IPS DF 19.7 (cell line): ENCODE data around the gene LCN10.

Source experiments
- DNase-seq: peaks from one replicate; pipeline ENCODE4 v3.0.0-alpha.2; 2013; ENCODE audit warnings: low read depth, low spot score

The LCN10 gene

DNA sequence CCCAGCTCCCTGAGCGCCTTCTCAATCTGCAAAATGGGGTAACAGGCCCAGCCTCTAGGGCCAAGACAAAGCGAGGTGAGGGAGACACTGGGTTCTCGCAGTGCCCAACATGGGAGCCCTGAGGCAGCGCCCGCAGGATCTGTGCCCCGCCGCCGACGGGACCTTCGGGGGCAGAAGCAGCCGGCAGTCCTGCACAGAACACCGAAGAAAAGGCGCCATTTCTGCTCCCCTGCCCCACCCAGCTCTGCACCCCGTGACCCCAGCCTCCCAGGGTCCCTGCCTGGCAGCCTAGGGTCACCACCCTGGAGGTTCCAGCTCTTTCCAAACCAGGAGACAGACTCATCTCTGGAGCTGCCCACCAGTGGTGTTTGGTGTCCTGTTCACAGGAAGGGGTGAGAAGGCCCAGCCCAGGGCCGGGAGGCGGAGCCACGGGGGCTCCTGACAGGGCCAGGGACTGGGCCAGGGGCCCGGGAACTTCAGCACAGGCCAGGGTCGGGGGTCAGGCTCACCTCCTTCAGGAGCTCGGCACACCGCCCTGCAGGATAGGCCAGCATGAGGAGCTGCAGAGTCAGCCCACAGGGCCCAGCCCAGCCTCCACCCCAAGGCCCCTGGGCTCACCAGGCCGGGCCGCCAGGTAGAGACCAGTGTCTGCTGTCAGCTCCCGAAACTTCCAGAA, 12.0 kb upstream of the LCN10 start:
- no peak for DNase-seq

DNA sequence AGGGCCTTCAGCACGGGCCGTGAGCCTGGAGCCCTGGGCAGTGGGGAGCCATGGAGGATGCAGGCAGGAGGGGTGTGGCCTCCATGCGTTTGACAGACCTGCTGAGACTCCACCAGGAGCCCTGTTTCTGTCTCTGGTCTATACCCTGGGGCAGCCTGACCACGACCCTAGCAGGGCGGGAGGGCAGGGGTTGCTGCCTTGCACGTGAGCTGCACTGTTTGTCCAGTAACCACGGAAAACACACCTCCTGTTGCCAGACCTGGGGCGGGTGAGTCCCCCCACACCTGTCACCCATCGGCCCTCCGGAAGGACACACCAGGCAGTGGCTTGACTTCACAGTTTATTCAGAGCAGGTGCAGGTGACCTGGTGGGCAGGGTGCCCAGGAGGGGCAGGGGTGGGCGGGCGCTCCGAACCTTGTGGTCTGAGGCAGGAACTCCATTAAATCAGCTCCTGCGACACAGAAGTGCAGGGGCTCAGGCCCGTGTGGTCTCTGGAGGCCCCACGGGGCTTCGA, 11.4 kb upstream of the LCN10 start:
- no peak for DNase-seq

DNA sequence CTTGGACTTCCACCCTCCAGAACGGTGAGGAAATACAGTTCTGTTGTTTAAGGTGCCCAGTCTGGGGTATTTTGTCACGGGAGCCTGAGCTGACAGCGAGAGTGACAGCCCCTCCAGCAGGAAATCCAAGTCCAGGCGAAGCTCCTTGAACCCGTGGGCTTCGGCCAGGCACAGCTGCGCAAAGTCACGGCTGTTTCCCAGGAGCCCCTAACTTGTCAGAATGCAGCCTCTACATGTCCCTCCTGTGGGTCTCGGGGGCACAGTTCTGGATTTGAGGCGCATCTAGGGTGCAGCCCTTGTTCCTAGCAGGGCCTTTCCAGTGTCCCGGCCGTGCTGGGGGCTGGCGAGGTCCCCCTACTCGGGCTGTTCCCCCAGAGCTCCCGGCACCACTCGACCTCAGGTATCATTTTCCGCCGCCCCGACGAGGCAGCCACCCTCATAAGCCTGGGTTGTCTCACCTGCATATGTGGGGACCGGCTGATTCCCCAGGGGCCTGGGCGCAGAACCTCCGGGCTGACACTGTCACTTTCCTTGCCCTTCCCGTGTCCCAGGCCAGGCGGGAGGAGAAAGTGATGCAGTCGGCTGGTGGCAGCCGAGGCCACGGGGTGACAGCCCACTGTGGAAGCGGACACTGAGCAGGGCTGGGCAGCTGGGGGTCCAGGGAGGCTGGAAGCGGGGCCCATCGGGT, 10.8 kb upstream of the LCN10 start:
- DNase-seq: no peak

DNA sequence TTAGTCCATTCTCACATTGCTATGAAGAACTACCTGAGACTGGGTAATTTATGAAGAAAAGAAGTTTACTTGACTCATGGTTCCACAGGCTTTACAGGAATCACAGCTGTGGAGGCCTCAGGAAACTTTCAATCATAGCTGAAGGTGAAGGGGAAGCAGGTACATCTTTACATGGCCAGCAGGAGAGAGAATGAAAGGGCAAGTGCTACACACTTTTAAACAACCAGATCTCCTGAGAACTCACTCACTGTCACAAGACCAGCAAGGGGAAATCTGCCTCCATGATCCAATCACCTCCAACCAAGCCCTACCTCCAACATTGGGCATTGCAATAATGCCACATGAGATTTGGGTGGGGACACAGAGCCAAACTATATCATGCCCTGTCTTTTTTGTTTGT, 9.1 kb upstream of the LCN10 start:
- no peak for DNase-seq

DNA sequence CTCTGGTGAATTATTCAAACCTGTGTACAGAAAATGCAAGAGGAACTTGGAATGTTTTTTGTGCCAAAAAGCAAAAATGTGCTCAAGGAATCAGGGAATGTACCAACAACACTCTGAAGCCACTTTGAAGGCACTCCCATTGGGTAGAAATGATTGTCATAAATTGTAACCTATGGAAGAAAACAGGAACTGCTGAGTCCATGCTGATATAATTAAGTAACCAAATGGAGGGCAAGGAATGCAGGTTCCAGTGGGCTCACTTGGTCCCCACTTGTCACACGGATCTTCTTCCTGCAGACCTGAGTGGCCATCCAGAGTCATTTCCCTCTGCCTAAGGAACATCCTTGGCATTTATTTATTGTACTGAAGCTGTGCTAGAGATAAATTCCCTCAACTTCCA, 8.5 kb upstream of the LCN10 start:
- no peak for DNase-seq

DNA sequence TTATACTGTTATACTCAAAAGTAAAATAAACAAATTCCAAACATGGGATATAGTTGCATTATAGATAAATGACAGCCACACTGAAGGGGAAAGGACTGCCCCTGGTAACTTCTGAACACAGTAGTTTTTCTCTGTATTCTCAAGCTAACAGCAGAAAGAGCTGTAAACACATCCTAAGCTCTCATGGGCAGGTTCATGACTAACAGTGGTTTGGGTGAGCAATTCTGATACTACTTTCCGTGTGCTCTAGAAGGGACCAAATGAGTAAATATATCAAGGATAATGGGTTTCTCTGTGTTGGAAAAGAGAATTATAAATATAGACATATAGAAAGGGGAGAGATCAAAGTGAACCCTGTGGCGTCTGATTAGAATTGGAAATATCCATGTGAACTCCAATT, 7.8 kb upstream of the LCN10 start:
- DNase-seq: no peak

DNA sequence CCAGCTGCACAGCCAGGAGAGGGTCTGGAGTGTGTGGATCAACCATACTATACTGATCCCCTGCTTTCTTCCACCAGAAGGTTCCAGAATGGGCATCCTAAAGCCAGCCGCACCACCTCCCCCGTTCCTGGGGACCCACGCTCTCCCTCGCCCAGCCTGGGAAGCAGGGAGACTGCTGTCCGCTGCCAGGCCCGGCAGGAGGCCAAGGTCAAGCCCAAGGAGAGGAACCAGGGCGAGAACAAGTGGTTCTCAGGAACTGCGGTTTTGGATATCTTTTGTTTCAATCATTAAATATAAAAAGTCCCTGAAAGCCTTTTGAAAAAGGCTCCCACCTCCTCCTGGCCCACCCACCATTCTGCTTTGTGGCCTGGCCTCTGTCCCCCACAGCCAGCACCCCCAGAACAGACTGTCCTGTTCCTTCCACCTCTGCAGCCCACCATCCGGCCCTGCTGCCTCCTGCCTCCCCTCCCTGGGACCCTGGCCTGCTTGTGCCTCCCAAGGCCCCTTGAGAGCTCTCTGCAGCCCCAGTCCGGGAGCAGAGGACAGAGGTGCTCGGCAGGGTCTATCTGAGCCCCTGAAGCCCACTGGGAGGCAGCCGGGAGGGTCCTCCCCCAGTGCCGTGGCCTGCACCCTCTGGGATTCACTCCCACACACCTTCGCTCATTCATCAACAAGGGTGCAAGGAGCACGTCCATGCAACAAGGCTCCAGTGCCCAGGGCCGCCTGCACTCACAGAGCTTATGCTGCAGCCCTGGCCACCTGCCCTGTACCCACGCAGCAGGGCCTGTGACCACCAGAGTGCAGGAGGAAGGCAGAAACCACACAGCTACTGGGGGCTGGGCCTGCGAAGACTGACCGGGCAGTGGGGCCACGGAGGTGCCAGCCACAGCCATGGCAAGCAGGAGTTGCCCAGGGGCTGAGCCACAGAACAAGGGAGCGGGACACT, 6.2 kb upstream of the LCN10 start:
- no peak for DNase-seq

DNA sequence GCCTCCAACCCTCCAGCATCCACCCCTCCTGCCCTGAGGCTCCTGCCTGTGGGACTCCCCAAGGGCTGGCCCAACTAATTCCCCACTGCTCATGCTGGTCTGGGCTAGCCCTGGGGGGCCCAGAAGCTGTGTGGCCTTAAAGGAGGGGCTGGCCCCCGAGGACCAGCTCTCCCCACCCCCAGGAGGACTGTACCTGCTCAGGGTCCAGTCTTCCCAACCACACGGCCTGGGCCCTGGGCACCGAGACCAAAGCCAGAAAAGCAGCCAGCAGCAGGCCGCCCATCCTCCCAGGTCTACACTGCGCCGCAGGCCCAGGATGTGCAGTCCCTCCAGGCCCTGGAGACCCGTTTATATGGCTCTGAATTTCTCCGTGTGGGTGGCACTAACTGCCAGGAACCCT, 5.5 kb upstream of the LCN10 start, which contains the start of gene LCN6:
LCN6 (minus strand) TSS at position 325 of the 400 bp plus-strand sequence; CDS start at position 283, 42 bp downstream.
- DNase-seq: no peak

DNA sequence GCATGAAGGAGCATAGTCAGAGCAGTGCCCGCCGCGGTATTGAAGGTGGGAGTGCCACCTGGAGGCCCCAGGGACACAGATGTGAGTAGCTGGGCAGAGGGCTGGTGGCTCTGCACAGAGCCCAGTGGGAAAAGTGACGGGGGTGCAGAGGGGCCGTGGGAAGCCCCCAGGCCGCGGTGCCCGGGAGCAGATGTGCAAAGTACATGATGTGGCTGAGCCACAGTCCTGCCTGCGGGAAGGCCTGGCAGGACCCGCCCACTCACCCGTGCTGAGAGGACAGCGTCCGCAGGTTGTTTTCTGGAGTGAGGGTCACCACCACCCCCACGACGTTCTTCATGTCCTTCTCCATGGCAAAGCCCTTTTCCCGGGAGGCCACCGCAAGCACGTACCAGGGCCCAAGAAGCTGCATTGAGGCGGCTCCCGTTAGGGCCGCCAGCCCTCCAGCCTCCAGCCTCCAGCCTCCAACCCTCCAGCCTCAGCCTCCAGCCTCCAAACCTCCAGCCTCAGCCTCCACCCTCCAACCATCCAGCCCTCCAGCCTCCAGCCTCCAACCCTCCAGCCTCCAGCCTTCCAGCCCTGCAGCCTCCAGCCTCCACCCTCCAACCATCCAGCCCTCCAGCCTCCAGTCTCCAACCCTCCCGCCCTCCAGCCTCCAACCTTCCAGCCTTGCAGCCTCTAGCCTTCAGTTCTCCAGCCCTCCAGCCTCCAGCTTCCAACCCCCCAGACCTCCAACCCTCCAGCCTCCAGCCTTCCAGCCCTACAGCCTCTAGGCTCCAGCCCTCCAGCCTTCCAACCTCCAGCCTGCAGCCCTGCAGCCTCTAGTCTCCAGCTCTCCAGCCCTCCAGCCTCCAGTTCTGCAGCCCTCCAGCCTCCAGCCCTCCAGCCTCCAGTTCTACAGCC, 4.7 kb upstream of the LCN10 start:
- DNase-seq: no peak

DNA sequence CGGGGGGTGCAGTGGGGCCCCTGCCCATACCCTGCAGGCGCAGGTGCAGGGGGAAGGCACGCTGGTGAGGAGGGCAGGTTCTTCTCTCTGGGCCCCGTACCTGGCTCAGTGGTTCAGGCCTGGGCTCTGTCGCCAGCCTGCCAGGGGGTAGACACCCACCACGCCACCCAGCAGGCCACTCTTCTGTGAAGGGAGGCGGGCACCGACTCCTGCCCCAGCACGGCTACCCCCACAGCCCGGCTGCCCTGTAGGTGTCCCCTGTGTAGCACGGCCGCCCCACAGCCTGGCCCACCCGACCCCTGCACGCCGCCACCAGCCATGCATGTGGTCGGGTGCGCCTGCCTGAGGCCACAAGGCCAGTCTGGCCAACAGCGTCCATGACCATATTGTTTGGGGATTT, 3.9 kb upstream of the LCN10 start:
- no peak for DNase-seq

DNA sequence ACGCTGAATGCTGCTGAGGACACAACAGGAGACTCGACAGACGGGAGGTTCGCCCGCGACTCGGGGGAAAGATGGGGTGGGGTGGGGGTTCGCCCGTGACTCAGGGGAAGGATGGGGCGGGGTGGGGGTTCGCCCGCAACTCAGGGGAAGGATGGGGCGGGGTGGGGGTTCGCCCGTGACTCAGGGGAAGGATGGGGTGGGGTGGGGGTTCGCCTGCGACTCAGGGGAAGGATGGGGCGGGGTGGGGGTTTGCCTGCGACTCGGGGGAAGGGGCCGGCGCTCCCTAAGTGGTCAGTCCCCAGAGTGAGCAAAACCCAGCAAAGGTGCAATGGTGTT, 3.4 kb upstream of the LCN10 start:
- DNase-seq: no peak

DNA sequence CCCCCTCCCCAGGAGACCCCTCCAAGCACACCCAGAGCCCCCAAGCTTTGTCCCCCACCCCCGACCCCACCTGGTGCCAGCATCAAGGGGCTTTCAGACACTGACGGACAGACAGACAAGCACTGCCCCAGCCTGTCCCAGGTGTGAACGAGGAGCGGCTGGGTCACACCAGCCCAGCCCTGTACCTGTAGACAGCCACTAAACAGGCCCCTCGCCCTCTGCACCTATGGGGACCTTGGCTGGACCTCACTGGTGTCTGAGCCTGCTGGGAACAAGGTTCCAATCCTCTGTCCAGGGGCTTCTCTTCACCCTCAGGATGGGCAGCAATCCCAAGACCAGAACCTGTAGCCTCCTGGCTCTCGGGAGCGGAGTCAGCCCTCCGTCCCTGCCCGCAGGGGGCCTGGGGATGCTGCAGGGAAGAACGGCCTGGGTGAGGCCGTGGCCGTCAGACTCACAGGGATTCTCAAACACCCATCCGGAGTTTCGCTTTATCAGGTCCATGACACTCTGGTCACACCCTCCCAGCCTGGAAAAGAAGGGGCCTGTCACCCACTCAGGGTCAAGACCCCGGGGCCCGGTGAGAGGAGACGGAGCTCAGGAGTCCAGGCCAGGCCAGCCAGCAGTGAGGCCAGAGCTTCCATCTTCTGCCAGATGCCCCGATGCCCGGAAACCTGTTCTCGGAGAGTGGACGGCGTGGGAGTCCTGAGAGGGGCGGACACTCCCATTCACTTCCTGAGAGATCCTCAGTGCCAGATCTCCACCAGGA, 2.8 kb upstream of the LCN10 start:
- no peak for DNase-seq

DNA sequence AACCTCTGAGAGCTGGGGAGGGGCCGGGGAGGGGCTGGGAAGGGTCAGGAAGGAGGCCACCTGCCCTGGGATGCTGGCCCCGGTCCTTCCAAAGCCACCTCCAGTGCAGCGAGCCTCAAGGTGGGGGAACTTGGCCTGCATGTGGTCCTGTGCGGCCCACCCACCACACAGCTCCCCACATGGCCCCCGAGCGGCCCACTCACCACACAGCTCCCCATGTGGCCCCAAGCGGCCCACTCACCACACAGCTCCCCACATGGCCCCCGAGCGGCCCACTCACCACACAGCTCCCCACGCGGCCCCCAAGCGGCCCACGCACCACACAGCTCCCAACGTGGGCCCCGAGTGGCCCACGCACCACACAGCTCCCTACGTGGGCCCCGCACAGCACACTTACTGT, 2.0 kb upstream of the LCN10 start:
- no peak for DNase-seq

DNA sequence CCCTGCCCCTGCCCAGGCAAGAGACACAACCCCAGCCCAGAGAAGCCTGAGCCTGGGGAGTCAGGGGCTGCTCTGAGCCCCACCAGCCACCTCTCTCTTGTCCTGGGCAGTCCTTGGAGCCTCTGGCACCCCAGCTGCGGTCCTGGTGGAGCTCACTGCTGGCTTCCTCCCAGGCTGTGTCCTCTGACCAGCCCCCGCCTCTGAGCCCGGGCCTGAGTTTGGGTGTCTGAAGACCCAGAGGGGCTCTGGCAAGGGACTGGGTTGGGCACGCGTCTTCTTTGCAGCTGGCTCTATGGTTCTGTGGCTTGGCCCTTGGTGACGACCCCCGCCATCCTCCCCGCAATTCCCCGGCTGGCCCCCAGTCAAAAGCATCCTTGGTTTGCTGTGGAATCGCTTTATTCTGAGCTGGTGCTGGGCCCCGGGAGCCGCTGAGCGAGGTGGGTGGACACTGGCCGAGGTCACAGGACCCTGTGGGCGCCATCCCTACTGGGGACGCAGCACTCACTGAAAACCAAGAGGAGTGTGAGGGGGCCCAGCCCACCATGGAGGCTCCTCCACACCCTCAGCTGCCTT, 985 bp upstream of the LCN10 start:
- no peak for DNase-seq

DNA sequence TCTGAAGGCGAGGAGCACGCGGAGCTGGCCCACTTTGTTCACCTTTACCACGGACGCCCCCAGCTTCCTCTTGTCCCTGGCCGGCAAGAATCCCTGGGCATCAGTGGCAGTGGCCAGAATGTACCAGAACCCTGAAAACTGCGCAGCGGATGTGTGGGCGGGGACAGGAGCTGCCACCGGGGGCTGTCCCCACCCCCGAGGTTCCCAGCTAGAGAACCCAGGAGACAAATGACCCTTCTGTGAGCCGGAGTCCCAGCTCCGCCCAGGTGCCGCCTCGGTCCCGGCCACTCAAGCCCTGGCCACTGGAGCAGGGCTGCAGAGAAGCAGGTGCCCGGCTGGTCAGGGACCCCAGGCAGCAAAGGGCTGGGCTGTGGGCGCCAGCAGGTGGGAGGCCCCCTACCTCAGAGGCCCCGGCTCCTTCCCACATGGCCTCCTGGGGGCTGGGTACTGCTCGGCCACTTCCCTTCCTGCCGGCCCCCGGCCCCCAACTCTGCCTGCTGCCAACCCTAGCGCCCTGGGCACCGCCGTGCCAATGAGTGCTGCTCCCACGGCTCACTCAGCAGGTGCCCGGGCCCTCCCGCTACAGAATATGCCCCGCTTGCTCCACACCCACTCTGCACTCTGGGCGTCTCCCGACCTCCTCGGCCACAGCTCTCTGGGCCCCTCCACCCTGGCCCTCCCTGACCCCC, 713 bp downstream of the LCN10 start:
- DNase-seq: no peak

DNA sequence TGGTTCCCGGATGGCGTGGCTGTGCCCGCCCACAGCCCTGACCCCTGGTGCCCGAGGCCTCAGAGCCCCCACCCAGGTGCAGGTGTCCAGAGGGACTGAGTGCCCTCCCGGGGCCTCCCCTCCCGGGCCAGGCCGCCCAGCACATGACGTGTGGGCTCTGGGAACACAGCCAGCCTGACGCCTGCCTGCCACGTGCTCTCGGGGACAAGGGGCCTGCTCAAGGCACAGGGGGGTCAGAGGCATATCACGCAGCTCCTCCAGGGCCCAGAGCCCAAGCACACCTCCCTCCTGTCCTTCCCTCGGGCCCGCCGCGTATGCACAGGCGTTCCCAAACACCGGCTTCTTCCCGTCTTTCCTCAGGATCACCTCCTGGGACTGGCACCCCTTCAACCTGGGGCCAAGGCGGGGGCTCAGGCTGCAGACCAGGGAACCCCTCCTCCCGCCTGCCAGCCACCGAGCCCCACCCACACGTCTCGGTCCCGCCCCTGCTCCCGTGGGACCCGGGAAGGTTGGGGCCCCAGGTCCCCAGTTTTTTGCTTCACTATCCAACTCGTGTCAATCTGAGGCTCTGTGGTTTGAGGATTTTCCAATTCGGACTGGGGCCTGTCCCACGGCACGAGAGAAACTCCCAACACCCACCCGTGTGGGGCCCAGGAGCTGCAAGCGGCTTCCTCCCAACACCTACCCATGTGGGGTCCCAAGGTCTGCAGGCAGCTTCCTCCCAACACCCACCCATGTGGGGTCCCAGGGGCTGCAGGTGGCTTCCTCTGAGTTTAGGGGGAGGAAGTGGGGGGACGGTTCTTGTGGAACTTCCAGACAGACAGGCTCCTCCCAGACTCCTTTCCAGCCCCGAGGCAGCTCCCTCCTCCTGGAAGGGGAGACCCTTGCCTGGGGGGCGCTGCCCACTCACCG, 1.5 kb downstream of the LCN10 start:
- no peak for DNase-seq

DNA sequence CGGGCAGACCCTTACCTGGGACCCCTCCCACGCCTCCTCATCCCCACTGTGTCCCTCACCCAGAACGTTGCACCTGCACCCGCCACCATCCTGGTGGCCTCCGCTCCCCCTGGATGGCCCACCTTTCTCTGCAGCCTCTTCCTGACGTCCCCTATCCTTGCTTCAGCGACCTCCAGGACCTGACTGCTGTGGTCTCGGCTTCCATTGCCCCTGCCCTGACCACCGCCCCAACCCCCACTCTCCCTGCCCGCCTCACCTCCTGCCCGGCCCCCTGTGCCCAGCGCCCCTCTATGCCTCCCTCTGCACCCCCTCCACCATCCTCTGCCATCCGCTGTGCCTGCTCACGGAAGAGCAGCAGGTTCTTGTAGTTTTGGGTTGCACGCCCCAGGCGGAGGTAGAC, 2.2 kb downstream of the LCN10 start:
- DNase-seq: no peak

DNA sequence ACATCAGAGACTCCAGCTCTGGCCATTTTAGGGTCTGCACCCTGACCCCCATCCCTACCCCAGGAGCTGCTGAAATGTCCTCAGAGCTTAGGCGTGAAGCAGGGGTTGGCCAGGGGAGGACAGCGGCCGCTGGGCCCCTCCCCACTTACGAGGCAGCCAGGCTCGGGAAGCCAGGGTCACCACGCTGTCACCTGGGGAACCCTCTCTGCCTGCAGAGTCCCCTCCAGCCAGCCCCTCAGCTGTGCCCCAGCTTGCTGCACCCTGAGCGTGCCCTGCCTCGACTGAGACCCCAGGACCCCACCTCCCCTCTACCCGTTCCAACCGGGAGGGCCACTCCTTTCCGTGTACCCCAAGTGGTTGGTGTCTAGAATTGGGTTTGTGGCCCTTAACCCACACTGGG, 2.7 kb downstream of the LCN10 start:
- DNase-seq: no peak

DNA sequence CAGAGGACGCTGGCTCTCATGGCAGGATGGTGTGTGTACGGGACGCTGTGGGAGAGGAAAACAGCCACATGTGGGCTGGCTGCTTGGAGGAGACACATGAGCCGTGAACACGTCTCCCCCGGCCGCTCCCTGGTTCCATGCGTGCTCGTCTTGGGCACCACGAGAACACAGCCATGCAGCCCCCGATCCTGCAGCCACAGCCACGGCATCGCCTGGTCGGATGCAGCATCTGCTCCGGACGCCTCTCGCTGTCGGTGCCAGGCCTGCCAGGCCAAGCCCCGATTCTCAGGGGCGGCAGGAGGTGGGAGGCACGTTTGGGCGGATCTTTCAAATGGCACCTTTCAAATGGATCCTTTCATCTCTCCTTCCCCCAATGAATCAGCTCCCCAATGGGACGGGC, 3.2 kb downstream of the LCN10 start:
- no peak for DNase-seq
